H1 (cell line): ENCODE measurements around the gene GIPC2. TPM values are rescaled to one million over a fixed set of nuclear protein-coding genes. Genes with fewer than 3 reads are reported as not detected.

Experiments used
- polyA plus RNA-seq, 7 experiments: library from polyadenylated mRNA; depleted of rRNA in 3 of 7; stranded (reverse) in 5 of 7; unstranded in 2 of 7; fragments of >200 nt in 5 of 7; fragments of 200-250 nt in 2 of 7; gene quantifications; 1 replicate in 5 of 7; 2 replicates in 1 of 7; 4 replicates in 1 of 7; pipeline versions ENCODE4 v1.2.1 to v1.2.3, GENCODE V29; 2011 to 2013; ENCODE audit warnings: missing spikeins in 2 of 7, mixed read lengths in 2 of 7
- total RNA-seq: library from RNA; stranded (reverse); fragmentation: NEBNext Ultra II Directional; extraction: Animal tissue kit (Norgen Biotek cat#: 25700); gene quantifications from 2 replicates; pipeline ENCODE4 v1.2.1, GENCODE V29; 2021
- TF ChIP-seq, protein P1 (sequence below): fragments of 300-600 bp; sonication (generic); IDR thresholded peaks from 2 replicates; pipeline ENCODE4 v1.7.1; 2012; ENCODE audit warnings: low read length, moderate library complexity, mild to moderate bottlenecking, inconsistent platforms; ENCODE audit not compliant: insufficient replicate concordance

The GIPC2 gene
- total and polyA plus RNA-seq, 2 of the 8 experiments (the other 6 are each of a cell fraction or from before 2014, with no cell fraction given): 0.29 to 0.69 TPM

DNA sequence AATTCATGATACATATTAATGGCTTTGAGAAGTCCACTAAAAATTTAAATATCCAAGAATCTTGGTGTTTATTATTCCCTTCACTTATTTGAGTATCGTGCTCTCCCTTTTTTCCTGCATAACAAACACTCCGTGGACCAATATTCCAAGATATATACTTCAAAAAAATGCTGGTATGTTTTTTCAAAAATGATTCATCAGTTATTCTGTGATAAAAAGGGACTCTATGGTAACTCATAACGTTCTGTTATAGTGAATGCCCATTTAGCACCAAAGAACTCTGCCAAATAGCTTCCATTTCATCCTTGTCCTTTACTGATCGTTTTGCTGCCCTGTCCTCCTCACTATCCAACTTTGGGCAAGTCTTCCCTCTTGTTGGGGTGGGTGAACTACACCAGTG is 12.9 kb downstream of the GIPC2 start (continued):
- TF ChIP-seq, protein P1, sequence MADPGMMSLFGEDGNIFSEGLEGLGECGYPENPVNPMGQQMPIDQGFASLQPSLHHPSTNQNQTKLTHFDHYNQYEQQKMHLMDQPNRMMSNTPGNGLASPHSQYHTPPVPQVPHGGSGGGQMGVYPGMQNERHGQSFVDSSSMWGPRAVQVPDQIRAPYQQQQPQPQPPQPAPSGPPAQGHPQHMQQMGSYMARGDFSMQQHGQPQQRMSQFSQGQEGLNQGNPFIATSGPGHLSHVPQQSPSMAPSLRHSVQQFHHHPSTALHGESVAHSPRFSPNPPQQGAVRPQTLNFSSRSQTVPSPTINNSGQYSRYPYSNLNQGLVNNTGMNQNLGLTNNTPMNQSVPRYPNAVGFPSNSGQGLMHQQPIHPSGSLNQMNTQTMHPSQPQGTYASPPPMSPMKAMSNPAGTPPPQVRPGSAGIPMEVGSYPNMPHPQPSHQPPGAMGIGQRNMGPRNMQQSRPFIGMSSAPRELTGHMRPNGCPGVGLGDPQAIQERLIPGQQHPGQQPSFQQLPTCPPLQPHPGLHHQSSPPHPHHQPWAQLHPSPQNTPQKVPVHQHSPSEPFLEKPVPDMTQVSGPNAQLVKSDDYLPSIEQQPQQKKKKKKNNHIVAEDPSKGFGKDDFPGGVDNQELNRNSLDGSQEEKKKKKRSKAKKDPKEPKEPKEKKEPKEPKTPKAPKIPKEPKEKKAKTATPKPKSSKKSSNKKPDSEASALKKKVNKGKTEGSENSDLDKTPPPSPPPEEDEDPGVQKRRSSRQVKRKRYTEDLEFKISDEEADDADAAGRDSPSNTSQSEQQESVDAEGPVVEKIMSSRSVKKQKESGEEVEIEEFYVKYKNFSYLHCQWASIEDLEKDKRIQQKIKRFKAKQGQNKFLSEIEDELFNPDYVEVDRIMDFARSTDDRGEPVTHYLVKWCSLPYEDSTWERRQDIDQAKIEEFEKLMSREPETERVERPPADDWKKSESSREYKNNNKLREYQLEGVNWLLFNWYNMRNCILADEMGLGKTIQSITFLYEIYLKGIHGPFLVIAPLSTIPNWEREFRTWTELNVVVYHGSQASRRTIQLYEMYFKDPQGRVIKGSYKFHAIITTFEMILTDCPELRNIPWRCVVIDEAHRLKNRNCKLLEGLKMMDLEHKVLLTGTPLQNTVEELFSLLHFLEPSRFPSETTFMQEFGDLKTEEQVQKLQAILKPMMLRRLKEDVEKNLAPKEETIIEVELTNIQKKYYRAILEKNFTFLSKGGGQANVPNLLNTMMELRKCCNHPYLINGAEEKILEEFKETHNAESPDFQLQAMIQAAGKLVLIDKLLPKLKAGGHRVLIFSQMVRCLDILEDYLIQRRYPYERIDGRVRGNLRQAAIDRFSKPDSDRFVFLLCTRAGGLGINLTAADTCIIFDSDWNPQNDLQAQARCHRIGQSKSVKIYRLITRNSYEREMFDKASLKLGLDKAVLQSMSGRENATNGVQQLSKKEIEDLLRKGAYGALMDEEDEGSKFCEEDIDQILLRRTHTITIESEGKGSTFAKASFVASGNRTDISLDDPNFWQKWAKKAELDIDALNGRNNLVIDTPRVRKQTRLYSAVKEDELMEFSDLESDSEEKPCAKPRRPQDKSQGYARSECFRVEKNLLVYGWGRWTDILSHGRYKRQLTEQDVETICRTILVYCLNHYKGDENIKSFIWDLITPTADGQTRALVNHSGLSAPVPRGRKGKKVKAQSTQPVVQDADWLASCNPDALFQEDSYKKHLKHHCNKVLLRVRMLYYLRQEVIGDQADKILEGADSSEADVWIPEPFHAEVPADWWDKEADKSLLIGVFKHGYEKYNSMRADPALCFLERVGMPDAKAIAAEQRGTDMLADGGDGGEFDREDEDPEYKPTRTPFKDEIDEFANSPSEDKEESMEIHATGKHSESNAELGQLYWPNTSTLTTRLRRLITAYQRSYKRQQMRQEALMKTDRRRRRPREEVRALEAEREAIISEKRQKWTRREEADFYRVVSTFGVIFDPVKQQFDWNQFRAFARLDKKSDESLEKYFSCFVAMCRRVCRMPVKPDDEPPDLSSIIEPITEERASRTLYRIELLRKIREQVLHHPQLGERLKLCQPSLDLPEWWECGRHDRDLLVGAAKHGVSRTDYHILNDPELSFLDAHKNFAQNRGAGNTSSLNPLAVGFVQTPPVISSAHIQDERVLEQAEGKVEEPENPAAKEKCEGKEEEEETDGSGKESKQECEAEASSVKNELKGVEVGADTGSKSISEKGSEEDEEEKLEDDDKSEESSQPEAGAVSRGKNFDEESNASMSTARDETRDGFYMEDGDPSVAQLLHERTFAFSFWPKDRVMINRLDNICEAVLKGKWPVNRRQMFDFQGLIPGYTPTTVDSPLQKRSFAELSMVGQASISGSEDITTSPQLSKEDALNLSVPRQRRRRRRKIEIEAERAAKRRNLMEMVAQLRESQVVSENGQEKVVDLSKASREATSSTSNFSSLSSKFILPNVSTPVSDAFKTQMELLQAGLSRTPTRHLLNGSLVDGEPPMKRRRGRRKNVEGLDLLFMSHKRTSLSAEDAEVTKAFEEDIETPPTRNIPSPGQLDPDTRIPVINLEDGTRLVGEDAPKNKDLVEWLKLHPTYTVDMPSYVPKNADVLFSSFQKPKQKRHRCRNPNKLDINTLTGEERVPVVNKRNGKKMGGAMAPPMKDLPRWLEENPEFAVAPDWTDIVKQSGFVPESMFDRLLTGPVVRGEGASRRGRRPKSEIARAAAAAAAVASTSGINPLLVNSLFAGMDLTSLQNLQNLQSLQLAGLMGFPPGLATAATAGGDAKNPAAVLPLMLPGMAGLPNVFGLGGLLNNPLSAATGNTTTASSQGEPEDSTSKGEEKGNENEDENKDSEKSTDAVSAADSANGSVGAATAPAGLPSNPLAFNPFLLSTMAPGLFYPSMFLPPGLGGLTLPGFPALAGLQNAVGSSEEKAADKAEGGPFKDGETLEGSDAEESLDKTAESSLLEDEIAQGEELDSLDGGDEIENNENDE: no peak
